GM18861 (cell line): ENCODE results near the gene ISY1.
"Not testable (repeated sequence)": the region's sequence is repeated elsewhere in the genome, so short reads cannot be mapped to it uniquely, and the experiment has no call there.

Source experiments
- ATAC-seq: cut with Tn5 transposase; IDR thresholded peaks from one replicate; pipeline ENCODE4 v1.9.1; 2021; ENCODE audit not compliant: unreplicated experiment

The ISY1 gene

GRCh38 chr3:129088312-129088711 is 72.6 kb downstream of the ISY1 start:
- ATAC-seq = not testable (repeated sequence)

DNA sequence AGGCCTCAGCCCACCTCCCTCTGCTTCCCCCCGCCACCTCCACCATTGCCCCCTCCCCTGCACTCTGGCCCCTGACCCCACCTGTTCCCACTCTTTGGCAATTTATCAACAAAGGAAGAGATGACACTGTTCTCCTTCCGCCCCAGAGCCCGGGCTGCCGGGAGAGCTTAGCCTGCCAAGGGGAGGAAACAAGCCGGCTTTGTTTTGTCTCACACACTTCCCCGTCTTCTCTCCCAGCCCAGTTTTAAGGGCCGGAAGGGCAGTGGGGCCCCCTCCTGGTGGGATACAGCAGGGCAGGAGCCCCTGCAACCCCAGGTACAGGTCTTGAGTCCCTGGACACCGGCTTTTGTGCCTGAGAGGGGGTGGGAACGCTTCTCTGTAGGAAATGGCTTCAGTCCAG is 73.0 kb downstream of the ISY1 start:
- ATAC-seq = not testable (repeated sequence)

DNA sequence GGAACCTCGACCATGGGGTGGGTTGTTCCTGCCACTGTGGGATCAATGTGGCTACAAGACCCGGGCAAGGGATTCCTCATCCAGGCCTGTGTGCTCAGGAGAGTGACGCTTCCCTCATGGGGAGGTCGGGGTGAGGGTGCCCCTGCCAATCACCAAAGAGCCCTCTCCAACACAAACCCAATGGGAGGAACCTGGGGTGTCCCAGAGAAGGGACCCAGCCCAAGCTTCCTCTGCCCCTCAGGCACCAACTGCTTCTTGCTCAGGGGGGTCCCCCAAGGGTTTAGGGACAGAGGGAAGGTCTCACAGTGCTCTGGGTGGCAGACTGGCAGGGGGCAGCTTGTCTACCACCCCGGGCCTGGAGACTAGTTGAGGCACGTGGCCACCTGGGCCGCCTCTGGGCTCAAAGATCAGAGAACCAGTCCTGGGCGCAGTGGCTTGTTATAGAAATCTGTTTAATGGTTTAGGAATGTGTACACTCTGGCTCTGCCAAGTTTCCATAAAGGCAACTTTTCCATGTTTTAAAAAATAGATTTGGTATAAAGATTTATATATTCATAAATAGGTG is 73.6 kb downstream of the ISY1 start:
- ATAC-seq = no peak

GRCh38 chr3:129085818-129086217 is 75.0 kb downstream of the ISY1 start:
- ATAC-seq = no peak

- no peak for ATAC-seq
These were observed 75.6 kb downstream of the ISY1 start for GRCh38 chr3:129085165-129085715.

DNA sequence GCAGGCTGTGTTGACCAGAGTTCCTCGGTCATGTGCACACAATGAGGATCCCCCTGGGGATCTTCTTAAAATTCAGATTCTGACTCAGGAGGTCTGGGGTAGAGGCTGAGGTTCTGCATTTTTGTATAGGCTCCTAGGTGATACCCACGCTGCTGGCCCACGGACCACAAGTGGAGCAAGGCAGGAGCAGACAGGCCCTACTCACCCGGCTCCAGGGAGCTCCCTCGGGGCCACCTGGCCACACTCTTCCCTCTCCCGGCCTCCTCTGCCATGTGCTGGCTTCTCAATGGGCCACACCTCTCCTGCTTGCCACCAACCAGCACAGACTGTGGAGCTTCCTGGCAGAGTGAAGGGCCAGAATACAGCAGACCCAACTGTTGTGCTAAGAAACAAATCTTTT is 76.4 kb downstream of the ISY1 start:
- ATAC-seq = no peak

- ATAC-seq = no peak
These were observed 78.8 kb downstream of the ISY1 start for GRCh38 chr3:129082026-129082425.

DNA sequence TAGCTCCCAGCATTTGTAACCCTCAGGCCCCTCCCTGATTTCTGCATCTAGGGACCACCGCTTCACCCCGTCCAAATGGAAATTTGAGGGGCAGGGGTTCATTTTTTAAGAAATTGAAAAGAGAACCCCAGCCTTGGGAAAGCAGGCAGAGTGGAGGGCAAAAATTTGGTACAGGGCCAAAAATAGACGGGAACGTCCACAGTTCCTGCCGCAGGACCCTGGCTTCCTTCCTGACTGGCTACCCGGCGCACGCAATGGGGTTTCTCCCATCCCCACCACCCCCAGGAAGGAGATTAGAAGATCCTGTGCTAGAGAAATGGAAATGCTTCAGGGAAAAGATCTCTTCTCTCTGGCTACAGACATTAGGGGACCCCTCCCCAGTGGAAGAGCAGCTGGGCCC is 79.4 kb downstream of the ISY1 start:
- no peak for ATAC-seq

DNA sequence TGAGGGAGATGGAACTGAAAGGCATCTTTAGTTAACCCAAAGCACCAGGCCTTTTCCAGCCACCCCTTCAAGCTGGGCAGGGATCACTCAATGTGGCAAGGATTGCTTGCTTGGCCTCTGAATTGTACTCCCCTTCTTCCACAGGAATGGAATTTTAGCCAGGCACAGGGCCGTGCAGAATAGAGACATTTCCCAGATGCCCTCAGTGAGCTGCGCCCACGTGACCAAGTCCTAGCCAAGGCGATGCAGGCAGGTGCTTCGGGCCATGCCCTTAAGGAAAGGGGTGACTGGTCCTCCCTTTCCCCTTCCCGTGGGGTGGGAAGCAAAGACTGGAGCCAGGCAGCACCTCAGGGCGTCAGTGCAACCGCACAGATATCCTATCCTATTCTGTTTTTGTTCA is 82.4 kb downstream of the ISY1 start:
- no peak for ATAC-seq
